ENCODE results near the gene SHC4. TPM values are rescaled to one million over a fixed set of nuclear protein-coding genes. Genes with fewer than 3 reads are reported as not detected.

Gene SHC4
- total RNA-seq, 1 experiment from 2014 or later: not detected

GRCh38 chr15:48955370-48955769 lies 8.3 kb downstream of the SHC4 start:
- no peak overlapping the region for H3K4me3 Mint-ChIP-seq (ENCODE audit: unreplicated experiment)
- CTCF ChIA-PET: interaction anchor here (0.6 kb wide), 1 partner anchor 91 kb away, joined by 4 read pairs; no protein-coding TSS in a partner anchor
- H3K4me3 ChIP-seq (ENCODE audit: low read depth, low read length): no peak overlapping the region
- H3K27me3 Mint-ChIP-seq (ENCODE audit: insufficient read depth, unreplicated experiment): peaks cover 14% of the 10 kb centered on the region
- POLR2A ChIA-PET: no interaction called here
- intact Hi-C loops (cut with micrococcal nuclease; ENCODE audit: unreplicated experiment): no loop called here
- no peaks in the 10 kb centered on the region for H3K9me3 Mint-ChIP-seq (ENCODE audit: unreplicated experiment)
- no peak for DNase-seq
- no peaks in the 10 kb centered on the region for H3K36me3 Mint-ChIP-seq (ENCODE audit: insufficient read depth, unreplicated experiment)
- no peaks in the 10 kb centered on the region for H3K36me3 ChIP-seq (ENCODE audit: control insufficient read depth, insufficient read depth, low read length)
- no peak for TF ChIP-seq CTCF (IDR thresholded peaks at IDR 0.05; ENCODE audit: insufficient read depth in 1 of 2, low read depth in 1 of 2, low read length in 1 of 2, severe bottlenecking in 1 of 2, unreplicated experiment in 1 of 2)
- BruUV-seq (replicated peaks): no TSS peak
- no peaks in the 10 kb centered on the region for H3K9me3 ChIP-seq
- no peak overlapping the region for H3K27ac Mint-ChIP-seq (ENCODE audit: unreplicated experiment)
- H3K4me1 ChIP-seq: no peaks in the 10 kb centered on the region
- H3K27me3 ChIP-seq (replicated peaks; ENCODE audit: control insufficient read depth, insufficient read depth, low read length): no peaks in the 10 kb centered on the region
- H3K4me1 Mint-ChIP-seq (ENCODE audit: low read depth, unreplicated experiment): no peaks in the 10 kb centered on the region

GRCh38 chr15:48954538-48954937 lies 9.2 kb downstream of the SHC4 start:
- no peak overlapping the region for H3K4me3 Mint-ChIP-seq (ENCODE audit: unreplicated experiment)
- intact Hi-C loops (cut with micrococcal nuclease; ENCODE audit: unreplicated experiment): no loop called here
- no peaks in the 10 kb centered on the region for H3K4me1 ChIP-seq
- ChIA-PET POLR2A (no interaction called here), CTCF (no interaction called here)
- no peak overlapping the region for H3K4me3 ChIP-seq (ENCODE audit: low read depth, low read length)
- H3K27me3 Mint-ChIP-seq (ENCODE audit: insufficient read depth, unreplicated experiment): peaks cover 11% of the 10 kb centered on the region
- TF ChIP-seq CTCF (IDR thresholded peaks at IDR 0.05; ENCODE audit: insufficient read depth in 1 of 2, low read depth in 1 of 2, low read length in 1 of 2, severe bottlenecking in 1 of 2, unreplicated experiment in 1 of 2): no peak
- no peaks in the 10 kb centered on the region for H3K36me3 ChIP-seq (ENCODE audit: control insufficient read depth, insufficient read depth, low read length)
- no peaks in the 10 kb centered on the region for H3K9me3 ChIP-seq
- no peak overlapping the region for H3K27ac Mint-ChIP-seq (ENCODE audit: unreplicated experiment)
- H3K4me1 Mint-ChIP-seq (ENCODE audit: low read depth, unreplicated experiment): no peaks in the 10 kb centered on the region
- no peaks in the 10 kb centered on the region for H3K27me3 ChIP-seq (replicated peaks; ENCODE audit: control insufficient read depth, insufficient read depth, low read length)
- H3K9me3 Mint-ChIP-seq (ENCODE audit: unreplicated experiment): no peaks in the 10 kb centered on the region
- no peaks in the 10 kb centered on the region for H3K36me3 Mint-ChIP-seq (ENCODE audit: insufficient read depth, unreplicated experiment)
- BruUV-seq (replicated peaks): no TSS peak
- DNase-seq: no peak

GRCh38 chr15:48946840-48947187 lies 16.9 kb downstream of the SHC4 start:
- H3K4me1 Mint-ChIP-seq (ENCODE audit: low read depth, unreplicated experiment): peaks cover 13% of the 10 kb centered on the region
- H3K9me3 Mint-ChIP-seq (ENCODE audit: unreplicated experiment): no peaks in the 10 kb centered on the region
- H3K4me3 ChIP-seq (ENCODE audit: low read depth, low read length): no peak overlapping the region
- ChIA-PET POLR2A (no interaction called here), CTCF (no interaction called here)
- no TSS peak for BruUV-seq (replicated peaks)
- H3K27me3 Mint-ChIP-seq (ENCODE audit: insufficient read depth, unreplicated experiment): peaks cover 6% of the 10 kb centered on the region
- DNase-seq: no peak
- intact Hi-C loops (cut with micrococcal nuclease; ENCODE audit: unreplicated experiment): no loop called here
- no peaks in the 10 kb centered on the region for H3K36me3 ChIP-seq (ENCODE audit: control insufficient read depth, insufficient read depth, low read length)
- H3K4me1 ChIP-seq: peaks cover 13% of the 10 kb centered on the region; the same call in 1 of the 2 replicates
- TF ChIP-seq CTCF (IDR thresholded peaks at IDR 0.05; ENCODE audit: insufficient read depth in 1 of 2, low read depth in 1 of 2, low read length in 1 of 2, severe bottlenecking in 1 of 2, unreplicated experiment in 1 of 2): no peak
- H3K36me3 Mint-ChIP-seq (ENCODE audit: insufficient read depth, unreplicated experiment): no peaks in the 10 kb centered on the region
- no peaks in the 10 kb centered on the region for H3K27me3 ChIP-seq (replicated peaks; ENCODE audit: control insufficient read depth, insufficient read depth, low read length)
- no peak overlapping the region for H3K4me3 Mint-ChIP-seq (ENCODE audit: unreplicated experiment)
- H3K9me3 ChIP-seq: no peaks in the 10 kb centered on the region
- H3K27ac Mint-ChIP-seq (ENCODE audit: unreplicated experiment): no peak overlapping the region
